GM19397 (cell line): ENCODE results near the gene PTPN4.
"Not testable (repeated sequence)": the region's sequence is repeated elsewhere in the genome, so short reads cannot be mapped to it uniquely, and the experiment has no call there.

ENCODE experiments used
- ATAC-seq: cut with Tn5 transposase; IDR thresholded peaks from one replicate; pipeline ENCODE4 v1.9.1; 2021; ENCODE audit warnings: mild to moderate bottlenecking, moderate library complexity; ENCODE audit not compliant: unreplicated experiment

PTPN4 gene

GRCh38 chr2:120012771-120013596 lies 253.3 kb downstream of the PTPN4 start, which contains the start of gene EPB41L5:
TSS of gene EPB41L5 (plus strand) at chr2:120013077. CDS start at chr2:120019085, 6,008 bp downstream.
- peak; percentile 97 for ATAC-seq

- ATAC-seq, result no peak
These were observed 254.0 kb downstream of the PTPN4 start for GRCh38 chr2:120013597-120014223.

- no peak for ATAC-seq
These were observed 254.7 kb downstream of the PTPN4 start for GRCh38 chr2:120014226-120014980.

GRCh38 chr2:120016800-120017199 lies 257.1 kb downstream of the PTPN4 start:
- no peak for ATAC-seq

- no peak for ATAC-seq
These were observed 257.5 kb downstream of the PTPN4 start for GRCh38 chr2:120017201-120017600.

- ATAC-seq, result no peak
These were observed 258.8 kb downstream of the PTPN4 start for GRCh38 chr2:120018549-120018948.

GRCh38 chr2:120020554-120020953 lies 260.8 kb downstream of the PTPN4 start:
- no peak for ATAC-seq

- not testable (repeated sequence) for ATAC-seq
These were observed 262.8 kb downstream of the PTPN4 start for GRCh38 chr2:120022505-120022904.

GRCh38 chr2:120026890-120027289 lies 267.2 kb downstream of the PTPN4 start:
- ATAC-seq, result no peak

GRCh38 chr2:120028795-120029194 lies 269.1 kb downstream of the PTPN4 start:
- ATAC-seq, result no peak

GRCh38 chr2:120029672-120030640 lies 270.2 kb downstream of the PTPN4 start:
- no peak for ATAC-seq

GRCh38 chr2:120032297-120032696 lies 272.6 kb downstream of the PTPN4 start:
- ATAC-seq, result no peak
